Mesenchymal stem cell (in vitro differentiated cells and primary cell): ENCODE results near the gene ZNF598.

Source experiments
- DNase-seq: peaks from one replicate; pipeline ENCODE4 v3.0.0-alpha.2; 2013
- H2AFZ ChIP-seq: one replicate; pipeline ENCODE4 v1.6.1; 2013; ENCODE audit warnings: low read depth, mild to moderate bottlenecking, control low read depth, inconsistent platforms, low read length, moderate library complexity
- H2AK5ac ChIP-seq: 2 replicates; pipeline ENCODE4 v1.6.1; 2013; ENCODE audit warnings: low read length, moderate library complexity, mild to moderate bottlenecking, inconsistent platforms; ENCODE audit not compliant: severe bottlenecking
- H2BK120ac ChIP-seq: one replicate; pipeline ENCODE4 v1.6.1; 2013; ENCODE audit warnings: low read depth, mild to moderate bottlenecking, inconsistent platforms, low read length, moderate library complexity
- H2BK12ac ChIP-seq, 2 experiments: one replicate each; pipeline ENCODE4 v1.6.1; 2013; ENCODE audit warnings: inconsistent platforms in 2 of 2, low read length in 2 of 2, mild to moderate bottlenecking in 2 of 2, moderate library complexity in 2 of 2, control low read depth in 1 of 2
- H2BK15ac ChIP-seq: one replicate; pipeline ENCODE4 v1.6.1; 2013; ENCODE audit warnings: mild to moderate bottlenecking, low read depth, inconsistent platforms; ENCODE audit not compliant: poor library complexity, severe bottlenecking
- H2BK5ac ChIP-seq: 2 replicates; pipeline ENCODE4 v1.6.1; 2013; ENCODE audit warnings: low read depth, mild to moderate bottlenecking, low read length, control low read depth, inconsistent platforms; ENCODE audit not compliant: poor library complexity, severe bottlenecking
- H3K14ac ChIP-seq, 2 experiments: one replicate each; pipeline ENCODE4 v1.6.1; 2013; ENCODE audit warnings: inconsistent platforms in 2 of 2, low read length in 2 of 2, control low read depth in 1 of 2, mild to moderate bottlenecking in 1 of 2, moderate library complexity in 1 of 2
- H3K18ac ChIP-seq, 2 experiments: one replicate each; pipeline ENCODE4 v1.6.1; 2013; ENCODE audit warnings: inconsistent platforms in 2 of 2, low read length in 2 of 2, control low read depth in 1 of 2, low read depth in 1 of 2, mild to moderate bottlenecking in 1 of 2
- H3K23ac ChIP-seq, 2 experiments: one replicate each; pipeline ENCODE4 v1.6.1; 2013; ENCODE audit warnings: inconsistent platforms in 2 of 2, low read length in 2 of 2, mild to moderate bottlenecking in 2 of 2, moderate library complexity in 2 of 2, control low read depth in 1 of 2
- H3K27ac ChIP-seq: 2 replicates; pipeline ENCODE4 v1.5.1; 2013; ENCODE audit warnings: mild to moderate bottlenecking, moderate library complexity, low read length, control low read depth, inconsistent platforms; ENCODE audit not compliant: poor library complexity, severe bottlenecking
- H3K27me3 ChIP-seq, 2 experiments: 2 replicates each; pipeline versions ENCODE4 v1.6.1 to v1.7.0; 2013; ENCODE audit warnings: low read length in 2 of 2, mild to moderate bottlenecking in 2 of 2, moderate library complexity in 2 of 2, control low read depth in 1 of 2, inconsistent platforms in 1 of 2; ENCODE audit not compliant: control insufficient read depth in 1 of 2, insufficient read depth in 1 of 2
- H3K36me3 ChIP-seq, 2 experiments: 2 replicates each; pipeline versions ENCODE4 v1.6.1 to v1.7.0; 2013; ENCODE audit warnings: low read length in 2 of 2, control low read depth in 1 of 2, inconsistent platforms in 1 of 2, low read depth in 1 of 2, mild to moderate bottlenecking in 1 of 2; ENCODE audit not compliant: insufficient read depth in 2 of 2, control insufficient read depth in 1 of 2
- H3K4ac ChIP-seq, 2 experiments: one replicate each; pipeline ENCODE4 v1.6.1; 2013; ENCODE audit warnings: inconsistent platforms in 2 of 2, low read length in 2 of 2, mild to moderate bottlenecking in 2 of 2, moderate library complexity in 2 of 2, control low read depth in 1 of 2, low read depth in 1 of 2
- H3K4me1 ChIP-seq: 2 replicates; pipeline ENCODE4 v1.6.1; 2013; ENCODE audit warnings: low read depth, low read length, control low read depth; ENCODE audit not compliant: control insufficient read depth, insufficient read depth
- H3K4me2 ChIP-seq: 2 replicates; pipeline ENCODE4 v1.6.1; 2013; ENCODE audit warnings: low read length, mild to moderate bottlenecking, inconsistent platforms; ENCODE audit not compliant: poor library complexity, severe bottlenecking
- H3K4me3 ChIP-seq, 2 experiments: 2 replicates each; pipeline versions ENCODE4 v1.5.1 to v1.7.0; 2013; ENCODE audit warnings: low read length in 2 of 2, mild to moderate bottlenecking in 2 of 2, control low read depth in 1 of 2, low read depth in 1 of 2; ENCODE audit not compliant: insufficient read depth in 1 of 2
- H3K79me1 ChIP-seq: replicated peaks from 2 replicates; pipeline ENCODE4 v1.6.1; 2013; ENCODE audit warnings: mild to moderate bottlenecking, control low read depth, low read length, inconsistent platforms; ENCODE audit not compliant: poor library complexity, severe bottlenecking
- H3K9ac ChIP-seq: 2 replicates; pipeline ENCODE4 v1.7.0; 2013; ENCODE audit warnings: mild to moderate bottlenecking, low read length, moderate library complexity
- H3K9me3 ChIP-seq: 2 replicates; pipeline ENCODE4 v1.7.0; 2013; ENCODE audit warnings: mild to moderate bottlenecking, low read length; ENCODE audit not compliant: control insufficient read depth
- H4K8ac ChIP-seq: one replicate; pipeline ENCODE4 v1.6.1; 2013; ENCODE audit warnings: inconsistent platforms, mild to moderate bottlenecking, low read length, moderate library complexity
- H4K91ac ChIP-seq: one replicate; pipeline ENCODE4 v1.6.1; 2013; ENCODE audit warnings: mild to moderate bottlenecking, low read length, inconsistent platforms
- WGBS: methylation state at CpG from one replicate; pipeline ENCODE4 v1.1.7; 2013; ENCODE audit warnings: mixed read lengths; 5-methylcytosine and 5-hydroxymethylcytosine counted together

Gene ZNF598

GRCh38 chr16:2045965-2046892, 36.6 kb upstream of the ZNF598 start:
- Histone ChIP-seq H3K4me1 (peaks cover 41% of the 10 kb centered on the region), H2BK12ac (peak overlapping the region in 1 of 2 experiments; percentile 54), H2AFZ (peak overlapping the region; percentile 34), H4K8ac (no peak overlapping the region), H3K9me3 (no peaks in the 10 kb centered on the region), H2BK120ac (no peak overlapping the region), H2BK5ac (no peak overlapping the region), H3K79me1 (peaks cover 16% of the 10 kb centered on the region), H3K9ac (no peak overlapping the region), H3K14ac (no peak overlapping the region), H4K91ac (peak overlapping the region; percentile 4), H3K27ac (no peak overlapping the region), H3K4me2 (no peak overlapping the region), H2AK5ac (peak overlapping the region; percentile 62), H3K27me3 (no peaks in the 10 kb centered on the region), H3K23ac (peak overlapping the region in 1 of 2 experiments; percentile 46), H3K36me3 (peaks cover 4 to 42% of the 10 kb centered on the region in 2 experiments), H3K4me3 (no peak overlapping the region), H3K18ac (peak overlapping the region in 1 of 2 experiments; percentile 56), H2BK15ac (peak overlapping the region; percentile 55), H3K4ac (peak overlapping the region in 1 of 2 experiments; percentile 71)
- DNase-seq: no peak
- 95% methylated on average over 16 of the region's 21 CpGs for WGBS

- H2BK15ac ChIP-seq: peak overlapping the region; percentile 55
These were observed 34.9 kb upstream of the ZNF598 start for GRCh38 chr16:2044541-2044940.

GRCh38 chr16:2043667-2044451, 34.2 kb upstream of the ZNF598 start:
- Histone ChIP-seq H4K91ac (no peak overlapping the region), H3K27ac (no peak overlapping the region), H3K79me1 (peaks cover 16% of the 10 kb centered on the region), H3K18ac (no peak overlapping the region), H3K14ac (no peak overlapping the region), H3K36me3 (peaks cover 0 to 37% of the 10 kb centered on the region in 2 experiments), H3K27me3 (no peaks in the 10 kb centered on the region), H2BK120ac (no peak overlapping the region), H3K4ac (no peak overlapping the region), H3K9ac (no peak overlapping the region), H4K8ac (no peak overlapping the region), H2BK5ac (no peak overlapping the region), H2AFZ (no peak overlapping the region), H2BK15ac (no peak overlapping the region), H3K9me3 (no peaks in the 10 kb centered on the region), H3K4me2 (no peak overlapping the region), H3K23ac (no peak overlapping the region), H3K4me3 (no peak overlapping the region), H3K4me1 (peaks cover 65% of the 10 kb centered on the region), H2BK12ac (no peak overlapping the region), H2AK5ac (no peak overlapping the region)
- DNase-seq: no peak
- WGBS: 95% methylated on average over 22 of the region's 26 CpGs

More at GRCh38 chr16:2044541-2044940, 34.9 kb upstream of the ZNF598 start:
- no peak overlapping the region for H2BK120ac ChIP-seq
- H3K4me3 ChIP-seq: no peak overlapping the region
- no peak for DNase-seq
- H2BK12ac ChIP-seq: peak overlapping the region in 1 of 2 experiments; percentile 31
- H2AFZ ChIP-seq: no peak overlapping the region
- peak overlapping the region; percentile 32 for H4K8ac ChIP-seq
- H3K14ac ChIP-seq: no peak overlapping the region
- peaks cover 58% of the 10 kb centered on the region for H3K4me1 ChIP-seq
- H3K9ac ChIP-seq: no peak overlapping the region
- H3K23ac ChIP-seq: no peak overlapping the region
- no peak overlapping the region for H4K91ac ChIP-seq
- H2AK5ac ChIP-seq: no peak overlapping the region
- H3K79me1 ChIP-seq: peaks cover 16% of the 10 kb centered on the region
- H3K27me3 ChIP-seq: no peaks in the 10 kb centered on the region
- H3K36me3 ChIP-seq: peaks cover 0 to 36% of the 10 kb centered on the region in 2 experiments
- 95% methylated on average over 19 of the region's 22 CpGs for WGBS
- H2BK5ac ChIP-seq: no peak overlapping the region
- H3K18ac ChIP-seq: no peak overlapping the region
- H3K9me3 ChIP-seq: no peaks in the 10 kb centered on the region
- H3K4ac ChIP-seq: no peak overlapping the region
- H3K4me2 ChIP-seq: no peak overlapping the region
- no peak overlapping the region for H3K27ac ChIP-seq
